ENCODE data around the gene CALB2.

DNA sequence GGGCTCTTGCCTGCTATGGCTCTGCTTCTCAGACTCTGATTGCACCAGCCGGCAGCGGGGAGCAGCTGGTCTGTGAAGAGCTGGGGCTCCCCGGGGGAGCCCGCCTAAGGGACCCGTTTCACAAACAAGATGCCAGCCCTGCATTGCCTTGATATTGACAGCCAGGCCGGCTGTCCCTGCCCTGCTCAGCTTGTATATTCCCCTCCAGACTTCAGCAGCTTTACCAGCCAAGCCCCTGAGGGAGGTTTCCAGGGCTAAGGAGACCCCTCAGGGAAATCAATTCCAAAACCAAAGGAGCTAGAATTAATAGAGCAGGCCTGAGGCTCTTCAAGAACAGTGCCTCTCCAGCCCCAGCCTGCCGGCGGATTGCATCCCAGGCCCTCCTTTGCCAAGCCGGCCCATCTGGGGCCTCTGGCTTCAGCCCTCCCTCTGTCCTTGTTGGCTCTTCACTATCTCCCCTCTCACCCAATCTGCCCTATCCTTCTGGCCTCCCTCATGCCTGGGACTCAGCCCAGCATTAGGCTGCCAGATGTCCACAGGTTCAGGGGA lies 5.7 kb downstream of the CALB2 start:
- TF ChIP-seq POLR2A (IDR thresholded peaks at IDR 0.05) (no peak), CTCF (IDR thresholded peaks at IDR 0.05 in 4 of 5, conservative IDR thresholded peaks at IDR 0.05 in 1 of 5) (no peak)

All from gastrocnemius medialis (tissue), 4 donors.